ENCODE measurements around the gene OR5C1. TPM values are rescaled to one million over a fixed set of nuclear protein-coding genes. Genes with fewer than 3 reads are reported as not detected.

OR5C1 gene
- total RNA-seq (ENCODE audit: low replicate concordance), result not detected in 2 replicates
- long read RNA-seq, result 0 reads

GRCh38 chr9:122788831-122789230 is at the start of gene OR5C1:
Gene OR5C1, plus strand, starts transcription at chr9:122788933. Its CDS starts 0 bp downstream, at chr9:122788933.
- no peaks in the 10 kb centered on the region for H3K4me1 Mint-ChIP-seq (ENCODE audit: unreplicated experiment)
- TF ChIP-seq CTCF (conservative IDR thresholded peaks at IDR 0.05), result no peak
- H3K36me3 Mint-ChIP-seq, result peaks cover 1% of the 10 kb centered on the region
- no peak for DNase-seq (ENCODE audit: extremely low spot score, unreplicated experiment)
- no peaks in the 10 kb centered on the region for H3K9me3 Mint-ChIP-seq
- peaks cover 8% of the 10 kb centered on the region for H3K27me3 Mint-ChIP-seq
- no peak within 1 kb of the TSS for H3K27ac Mint-ChIP-seq
- H3K4me3 Mint-ChIP-seq, result no peak within 1 kb of the TSS

GRCh38 chr9:122742003-122742402 is 46.7 kb upstream of the OR5C1 start, which contains the start of gene OR1L6:
Gene OR1L6, plus strand, starts transcription at chr9:122742303. Its CDS starts 7,545 bp downstream, at chr9:122749848.
- DNase-seq (ENCODE audit: extremely low spot score, unreplicated experiment), result no peak
- Mint-ChIP-seq H3K27ac (no peak within 1 kb of the TSS), H3K9me3 (peaks cover 13% of the 10 kb centered on the region), H3K27me3 (no peaks in the 10 kb centered on the region), H3K4me1 (ENCODE audit: unreplicated experiment) (no peaks in the 10 kb centered on the region), H3K4me3 (no peak within 1 kb of the TSS), H3K36me3 (no peaks in the 10 kb centered on the region)
- TF ChIP-seq CTCF (conservative IDR thresholded peaks at IDR 0.05), result no peak

GRCh38 chr9:122754825-122755224 is 33.9 kb upstream of the OR5C1 start:
- H3K27me3 Mint-ChIP-seq, result no peaks in the 10 kb centered on the region
- no peak for DNase-seq (ENCODE audit: extremely low spot score, unreplicated experiment)
- H3K4me3 Mint-ChIP-seq, result no peak overlapping the region
- H3K27ac Mint-ChIP-seq, result no peak overlapping the region
- no peaks in the 10 kb centered on the region for H3K9me3 Mint-ChIP-seq
- H3K4me1 Mint-ChIP-seq (ENCODE audit: unreplicated experiment), result no peaks in the 10 kb centered on the region
- TF ChIP-seq CTCF (conservative IDR thresholded peaks at IDR 0.05), result no peak
- no peaks in the 10 kb centered on the region for H3K36me3 Mint-ChIP-seq

GRCh38 chr9:122767817-122768216 is 20.9 kb upstream of the OR5C1 start:
- H3K9me3 Mint-ChIP-seq, result no peaks in the 10 kb centered on the region
- peaks cover under 1% of the 10 kb centered on the region for H3K27me3 Mint-ChIP-seq
- no peak overlapping the region for H3K4me3 Mint-ChIP-seq
- H3K27ac Mint-ChIP-seq, result no peak overlapping the region
- H3K4me1 Mint-ChIP-seq (ENCODE audit: unreplicated experiment), result no peaks in the 10 kb centered on the region
- no peak for DNase-seq (ENCODE audit: extremely low spot score, unreplicated experiment)
- TF ChIP-seq CTCF (conservative IDR thresholded peaks at IDR 0.05), result no peak
- no peaks in the 10 kb centered on the region for H3K36me3 Mint-ChIP-seq

- H3K9me3 Mint-ChIP-seq, result no peaks in the 10 kb centered on the region
- H3K4me1 Mint-ChIP-seq (ENCODE audit: unreplicated experiment), result no peaks in the 10 kb centered on the region
- TF ChIP-seq CTCF (conservative IDR thresholded peaks at IDR 0.05), result no peak
- DNase-seq (ENCODE audit: extremely low spot score, unreplicated experiment), result no peak
- H3K27me3 Mint-ChIP-seq, result peaks cover 12% of the 10 kb centered on the region
- no peak overlapping the region for H3K4me3 Mint-ChIP-seq
- no peak overlapping the region for H3K27ac Mint-ChIP-seq
- no peaks in the 10 kb centered on the region for H3K36me3 Mint-ChIP-seq
These were observed 11.7 kb upstream of the OR5C1 start for GRCh38 chr9:122777052-122777451.
